NT2/D1 (cell line): ENCODE data around the gene GARNL3.

ENCODE experiments used
- DNase-seq: peaks from one replicate; pipeline ENCODE4 v3.0.0-alpha.2; 2011; ENCODE audit warnings: low read depth, low spot score
- H3K27me3 ChIP-seq: 2 replicates; pipeline ENCODE4 v1.6.0; 2011; ENCODE audit warnings: mild to moderate bottlenecking; ENCODE audit not compliant: insufficient read length, insufficient read depth
- H3K36me3 ChIP-seq: 2 replicates; pipeline ENCODE4 v1.6.1; 2011; ENCODE audit warnings: mild to moderate bottlenecking, low read length, mixed read lengths; ENCODE audit not compliant: insufficient read depth, insufficient read length
- H3K4me1 ChIP-seq: 2 replicates; pipeline ENCODE4 v1.5.1; 2011; ENCODE audit not compliant: insufficient read depth, insufficient read length
- H3K4me3 ChIP-seq: 2 replicates; pipeline ENCODE4 v1.5.1; 2011; ENCODE audit warnings: low read depth; ENCODE audit not compliant: insufficient read length
- H3K9ac ChIP-seq: 2 replicates; pipeline ENCODE4 v1.6.0; 2011; ENCODE audit warnings: low read depth; ENCODE audit not compliant: insufficient read length
- H3K9me3 ChIP-seq: 2 replicates; pipeline ENCODE4 v1.5.1; 2011; ENCODE audit warnings: mild to moderate bottlenecking, low read length; ENCODE audit not compliant: insufficient read depth
- SUZ12 ChIP-seq: IDR thresholded peaks from 2 replicates; pipeline ENCODE4 v1.6.1; 2011; ENCODE audit not compliant: insufficient read length, insufficient read depth; ENCODE audit errors: extremely low read depth
- YY1 ChIP-seq: IDR thresholded peaks from 2 replicates; pipeline ENCODE4 v1.6.1; 2011; ENCODE audit not compliant: insufficient read length, insufficient read depth
- ZNF274 ChIP-seq: IDR thresholded peaks from 2 replicates; pipeline ENCODE4 v1.6.1; 2011; ENCODE audit warnings: mild to moderate bottlenecking, low read depth, low read length

GARNL3 gene

DNA sequence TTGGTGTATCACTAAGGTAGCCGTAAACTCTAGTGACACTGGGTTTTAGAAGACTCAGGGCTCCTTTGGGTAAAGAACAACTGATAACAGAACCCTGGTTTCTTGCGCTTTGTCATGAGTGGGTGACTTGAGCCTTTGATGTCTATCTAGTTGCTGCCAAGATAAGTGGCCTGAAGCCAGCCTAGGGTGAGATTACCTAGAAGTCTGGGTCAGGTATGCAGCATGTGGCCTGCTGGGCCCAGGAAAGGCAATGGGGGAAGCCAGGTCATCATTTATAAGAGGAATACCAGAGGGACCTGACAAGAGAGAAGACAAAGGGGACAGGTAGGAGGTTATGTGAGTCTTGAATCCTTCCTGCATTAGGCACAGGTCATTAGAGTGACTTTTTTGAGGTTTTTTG, 23.2 kb upstream of the GARNL3 start:
- peaks cover 6% of the 10 kb centered on the region for H3K4me1 ChIP-seq
- H3K36me3 ChIP-seq, result peaks cover 9% of the 10 kb centered on the region
- H3K27me3 ChIP-seq, result no peaks in the 10 kb centered on the region
- no peak for TF ChIP-seq ZNF274
- no peak for TF ChIP-seq YY1
- no peak for TF ChIP-seq SUZ12
- H3K9ac ChIP-seq, result no peak overlapping the region
- no peak overlapping the region for H3K4me3 ChIP-seq
- H3K9me3 ChIP-seq, result no peaks in the 10 kb centered on the region
- no peak for DNase-seq

DNA sequence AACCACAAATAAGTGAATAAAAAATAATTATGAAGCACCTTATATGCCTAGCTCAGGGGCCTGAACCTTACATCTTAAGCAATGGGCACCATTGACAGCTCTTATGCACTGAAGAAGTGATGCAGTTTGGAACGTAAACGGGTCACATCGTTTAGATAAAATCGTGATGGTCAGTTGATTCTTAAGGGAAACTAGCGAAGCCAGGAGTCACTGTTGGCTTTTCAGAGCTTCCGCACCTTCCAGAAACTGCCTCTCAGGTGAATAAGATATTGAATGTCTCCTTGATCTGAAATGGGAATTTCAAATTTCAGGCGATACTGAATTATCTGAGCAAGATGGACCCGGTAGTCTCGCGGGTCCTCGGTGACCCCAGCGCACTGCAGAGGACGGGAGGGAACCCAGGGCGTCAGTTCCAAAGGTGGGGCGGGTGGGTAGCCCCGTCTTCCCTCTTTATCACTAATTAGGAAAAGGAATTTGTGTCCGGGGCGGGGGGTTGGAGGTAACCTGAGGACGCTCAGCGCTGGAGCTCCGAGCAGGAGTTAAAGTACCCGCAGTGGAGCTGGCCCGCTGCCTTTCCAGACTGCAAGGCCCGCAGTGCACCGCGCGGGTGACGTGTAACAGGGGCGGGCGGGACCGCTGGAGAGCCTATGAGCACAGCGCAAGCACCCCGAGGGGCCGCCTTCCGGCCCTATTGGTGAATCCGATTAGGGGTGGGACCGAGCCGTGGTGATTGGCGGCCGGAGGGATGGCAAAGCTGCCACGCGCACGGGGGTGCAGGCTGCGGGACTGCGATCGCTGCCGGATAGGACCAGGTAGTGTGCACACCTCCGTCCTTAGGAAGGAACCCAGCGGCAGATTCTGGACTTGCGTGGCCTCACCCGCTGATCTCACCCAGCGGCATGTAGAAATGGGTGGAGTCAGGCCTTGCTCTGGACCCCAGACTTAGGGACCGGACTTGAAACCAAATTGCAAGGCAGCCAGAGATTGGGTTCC, 19.7 kb upstream of the GARNL3 start:
- DNase-seq, result peak; percentile 95
- Histone ChIP-seq H3K36me3 (peaks cover 5% of the 10 kb centered on the region), H3K9ac (peak overlapping the region; percentile 84), H3K9me3 (no peaks in the 10 kb centered on the region), H3K4me3 (peak overlapping the region; percentile 83), H3K4me1 (peaks cover 6% of the 10 kb centered on the region), H3K27me3 (no peaks in the 10 kb centered on the region)
- TF ChIP-seq YY1, result no peak
- TF ChIP-seq ZNF274, result no peak
- TF ChIP-seq SUZ12, result no peak

GRCh38 chr9:127245637-127246164, 18.9 kb upstream of the GARNL3 start:
- no peak for DNase-seq
- H3K9ac ChIP-seq, result peak overlapping the region; percentile 84
- no peak for TF ChIP-seq ZNF274
- no peak for TF ChIP-seq YY1
- no peak for TF ChIP-seq SUZ12
- H3K27me3 ChIP-seq, result no peaks in the 10 kb centered on the region
- H3K9me3 ChIP-seq, result no peaks in the 10 kb centered on the region
- H3K4me1 ChIP-seq, result peaks cover 6% of the 10 kb centered on the region
- peak overlapping the region; percentile 83 for H3K4me3 ChIP-seq
- H3K36me3 ChIP-seq, result peaks cover 8% of the 10 kb centered on the region

- no peaks in the 10 kb centered on the region for H3K27me3 ChIP-seq
- no peaks in the 10 kb centered on the region for H3K9me3 ChIP-seq
- H3K9ac ChIP-seq, result no peak overlapping the region
- H3K36me3 ChIP-seq, result peaks cover 9% of the 10 kb centered on the region
- no peak for TF ChIP-seq ZNF274
- TF ChIP-seq YY1, result no peak
- TF ChIP-seq SUZ12, result no peak
- DNase-seq, result no peak
- no peak overlapping the region for H3K4me3 ChIP-seq
- H3K4me1 ChIP-seq, result peaks cover 3% of the 10 kb centered on the region
Measured at GRCh38 chr9:127248241-127248640, 16.3 kb upstream of the GARNL3 start.

- TF ChIP-seq ZNF274 (no peak), YY1 (no peak), SUZ12 (no peak)
- Histone ChIP-seq H3K9ac (no peak overlapping the region), H3K4me1 (peaks cover 3% of the 10 kb centered on the region), H3K27me3 (no peaks in the 10 kb centered on the region), H3K4me3 (no peak overlapping the region), H3K36me3 (peaks cover 3% of the 10 kb centered on the region), H3K9me3 (no peaks in the 10 kb centered on the region)
- DNase-seq, result no peak
Measured at GRCh38 chr9:127249877-127250276, 14.7 kb upstream of the GARNL3 start.

DNA sequence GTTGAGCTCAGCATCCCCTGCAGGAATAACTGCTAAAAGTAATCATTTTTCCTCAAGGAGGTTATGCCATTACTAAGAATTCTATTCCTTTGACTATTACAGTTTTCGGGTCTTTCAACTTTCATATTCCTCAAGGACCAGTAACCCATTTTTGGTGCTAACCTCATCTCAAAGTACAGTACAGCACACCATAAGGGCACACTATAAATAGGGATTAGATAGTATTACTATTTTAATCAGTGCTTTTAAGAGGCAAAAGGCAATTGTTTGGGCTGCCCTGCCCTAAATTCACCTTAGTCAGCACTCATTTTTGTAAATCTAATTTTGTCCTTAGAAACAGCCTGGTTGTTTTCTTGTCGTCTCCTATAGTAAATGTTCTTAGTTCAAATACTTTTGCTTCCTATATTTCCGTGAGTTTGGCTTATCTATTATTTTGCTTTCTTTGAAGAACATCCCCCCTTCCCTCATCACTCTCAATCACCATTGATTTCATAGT, 13.6 kb upstream of the GARNL3 start:
- H3K4me1 ChIP-seq, result peaks cover 3% of the 10 kb centered on the region
- no peaks in the 10 kb centered on the region for H3K27me3 ChIP-seq
- no peaks in the 10 kb centered on the region for H3K9me3 ChIP-seq
- no peak overlapping the region for H3K9ac ChIP-seq
- no peak for DNase-seq
- TF ChIP-seq SUZ12, result no peak
- TF ChIP-seq YY1, result no peak
- TF ChIP-seq ZNF274, result no peak
- H3K4me3 ChIP-seq, result no peak overlapping the region
- H3K36me3 ChIP-seq, result peaks cover 3% of the 10 kb centered on the region
